ENCODE results near the gene POLDIP2. TPM values are rescaled to one million over a fixed set of nuclear protein-coding genes. Genes with fewer than 3 reads are reported as not detected.

Gene POLDIP2
- total RNA-seq, 1 donor from 2014 or later: 49.7 TPM

- peak; percentile 100 for DNase-seq
Observed at GRCh38 chr17:28335201-28335958, 21.9 kb downstream of the POLDIP2 start, which contains the start of the genes IFT20 and TNFAIP1. TSS of gene IFT20 (minus strand) at chr17:28335472. CDS start at chr17:28331985, 3,487 bp downstream. TSS of gene TNFAIP1 (plus strand) at chr17:28335761. CDS start at chr17:28339522, 3,761 bp downstream.

GRCh38 chr17:28334666-28335200 lies 22.6 kb downstream of the POLDIP2 start:
- no peak for DNase-seq

GRCh38 chr17:28334171-28334570 lies 23.2 kb downstream of the POLDIP2 start:
- DNase-seq: no peak

- no peak for DNase-seq
Observed at GRCh38 chr17:28333083-28333746, 24.1 kb downstream of the POLDIP2 start.

- no peak for DNase-seq
Observed at GRCh38 chr17:28331891-28332420, 25.4 kb downstream of the POLDIP2 start.

GRCh38 chr17:28330671-28331070 lies 26.7 kb downstream of the POLDIP2 start:
- DNase-seq: no peak

GRCh38 chr17:28328325-28328724 lies 29.0 kb downstream of the POLDIP2 start:
- DNase-seq: no peak

GRCh38 chr17:28327709-28328108 lies 29.6 kb downstream of the POLDIP2 start:
- DNase-seq: no peak

- no peak for DNase-seq
Observed at GRCh38 chr17:28327031-28327607, 30.2 kb downstream of the POLDIP2 start.

- no peak for DNase-seq
Observed at GRCh38 chr17:28326114-28326513, 31.2 kb downstream of the POLDIP2 start.

- no peak for DNase-seq
Observed at GRCh38 chr17:28325211-28325610, 32.1 kb downstream of the POLDIP2 start.

- DNase-seq: no peak
Observed at GRCh38 chr17:28324781-28325180, 32.5 kb downstream of the POLDIP2 start.

- no peak for DNase-seq
Observed at GRCh38 chr17:28324267-28324745, 33.0 kb downstream of the POLDIP2 start.

GRCh38 chr17:28320215-28321061 lies 36.9 kb downstream of the POLDIP2 start:
- DNase-seq: no peak

- DNase-seq: no peak
Observed at GRCh38 chr17:28319598-28319935, 37.8 kb downstream of the POLDIP2 start.

GRCh38 chr17:28318759-28319597 lies 38.3 kb downstream of the POLDIP2 start, which contains the start of gene TMEM97:
TSS of gene TMEM97 (plus strand) at chr17:28319200. CDS start at chr17:28319240, 40 bp downstream.
- peak; percentile 98 for DNase-seq

- no peak for DNase-seq
Observed at GRCh38 chr17:28317966-28318758, 39.2 kb downstream of the POLDIP2 start.

GRCh38 chr17:28317099-28317965 lies 40.0 kb downstream of the POLDIP2 start:
- DNase-seq: no peak
